Activated CD8-positive, alpha-beta memory T cell treated with anti-CD3 and anti-CD28 coated beads, Interleukin-2, amount 50 U/mL, for 4 hours (primary cell): ENCODE data around the gene ANKRD33B.
"Not testable (repeated sequence)": the region's sequence is repeated elsewhere in the genome, so short reads cannot be mapped to it uniquely, and the experiment has no call there.

Experiments used
- DNase-seq: peaks from one replicate; pipeline ENCODE4 v3.0.0-alpha.2; 2020

ANKRD33B gene

GRCh38 chr5:10538103-10538788 is 25.6 kb upstream of the ANKRD33B start:
- DNase-seq, result no peak

DNA sequence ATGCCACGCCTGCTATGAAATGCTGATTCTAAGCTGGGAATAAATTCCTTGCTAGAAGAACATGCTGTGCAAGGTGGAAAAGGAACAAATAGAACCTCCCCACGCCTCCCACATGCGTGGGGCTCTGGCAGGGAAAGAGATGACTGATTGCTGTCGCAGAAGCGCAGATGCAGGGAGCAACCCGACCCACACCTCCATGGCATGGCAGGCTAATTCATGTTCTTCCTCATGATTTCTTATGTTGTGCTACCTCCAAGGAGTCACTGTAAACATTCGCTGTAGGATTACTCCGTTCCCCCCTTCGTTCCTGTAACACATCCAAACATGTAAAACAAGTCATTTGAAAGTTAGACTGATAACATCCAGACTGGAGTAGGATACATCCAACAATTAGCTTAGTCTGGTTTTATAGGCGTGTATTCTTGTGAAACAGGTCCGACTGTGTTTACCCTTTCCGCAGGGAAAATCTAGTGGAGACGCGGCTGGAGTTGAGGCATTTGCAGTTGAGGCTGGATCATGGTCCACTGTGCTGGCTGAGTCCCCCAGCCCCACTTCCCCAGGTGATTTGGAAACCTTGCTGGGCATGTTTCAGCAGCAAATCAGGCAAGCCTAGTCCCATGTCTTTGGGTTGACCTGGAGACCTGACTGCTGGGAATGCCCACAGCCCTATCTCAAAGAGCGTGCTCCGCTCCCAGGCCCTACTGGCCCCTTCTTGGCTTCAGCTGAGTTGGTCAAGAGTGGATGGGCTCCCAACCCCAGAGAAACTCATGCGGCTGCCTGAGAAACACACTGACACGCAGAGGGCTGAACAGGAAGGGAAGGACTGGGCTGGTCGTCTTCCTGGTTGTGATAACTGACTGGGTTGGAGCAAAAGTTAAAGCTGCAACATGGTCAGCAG is 24.8 kb upstream of the ANKRD33B start:
- no peak for DNase-seq

DNA sequence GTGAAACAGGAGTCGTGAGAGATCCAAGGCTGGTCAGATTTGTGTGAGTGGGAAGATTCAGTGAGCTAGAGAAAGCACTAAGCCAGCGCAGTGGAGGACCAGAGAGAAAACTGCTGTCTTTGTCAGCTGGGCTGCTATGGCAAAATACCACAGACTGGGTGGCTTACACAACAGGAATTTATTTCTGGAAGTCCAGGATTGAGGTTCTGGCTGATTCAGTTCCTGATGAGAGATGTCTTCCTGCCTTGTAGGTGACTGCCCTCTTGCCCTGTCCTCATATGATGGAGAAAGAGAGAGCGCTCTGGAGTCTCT is 24.2 kb upstream of the ANKRD33B start:
- no peak for DNase-seq

- DNase-seq, result no peak
Observed at GRCh38 chr5:10540036-10540544, 23.8 kb upstream of the ANKRD33B start.

DNA sequence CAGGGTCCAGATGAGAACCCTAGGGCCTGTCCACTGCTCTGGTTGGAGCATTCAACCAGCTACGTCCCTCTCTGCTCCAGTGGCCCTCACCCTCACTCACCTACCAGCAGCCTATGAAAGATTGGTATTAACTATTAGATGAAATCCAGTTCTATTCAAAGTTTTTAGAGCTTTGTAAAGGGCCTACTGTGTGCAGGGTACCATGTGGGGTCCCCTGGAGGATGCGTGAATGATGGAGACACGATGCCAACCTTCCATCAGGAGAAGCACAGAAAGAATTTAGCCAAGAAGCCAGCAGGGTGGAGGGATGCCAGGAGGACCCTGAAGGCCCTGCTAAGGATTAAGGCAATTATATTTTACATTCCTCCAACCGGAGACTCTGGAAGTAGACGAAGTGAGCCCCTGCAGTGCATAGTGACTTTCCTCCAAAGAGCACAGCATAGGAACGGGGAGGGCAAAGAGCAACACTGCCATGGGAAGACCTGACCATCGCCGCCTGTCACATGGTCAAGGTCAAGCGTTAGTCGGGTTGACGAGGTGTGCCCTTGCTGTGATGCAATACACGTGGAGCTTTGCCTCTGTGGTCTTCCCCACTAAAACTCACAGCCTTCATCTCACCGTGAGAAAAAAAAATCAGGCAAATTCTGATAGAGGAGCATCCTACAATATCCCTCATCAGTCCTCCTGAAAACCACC is 22.8 kb upstream of the ANKRD33B start:
- DNase-seq, result no peak

DNA sequence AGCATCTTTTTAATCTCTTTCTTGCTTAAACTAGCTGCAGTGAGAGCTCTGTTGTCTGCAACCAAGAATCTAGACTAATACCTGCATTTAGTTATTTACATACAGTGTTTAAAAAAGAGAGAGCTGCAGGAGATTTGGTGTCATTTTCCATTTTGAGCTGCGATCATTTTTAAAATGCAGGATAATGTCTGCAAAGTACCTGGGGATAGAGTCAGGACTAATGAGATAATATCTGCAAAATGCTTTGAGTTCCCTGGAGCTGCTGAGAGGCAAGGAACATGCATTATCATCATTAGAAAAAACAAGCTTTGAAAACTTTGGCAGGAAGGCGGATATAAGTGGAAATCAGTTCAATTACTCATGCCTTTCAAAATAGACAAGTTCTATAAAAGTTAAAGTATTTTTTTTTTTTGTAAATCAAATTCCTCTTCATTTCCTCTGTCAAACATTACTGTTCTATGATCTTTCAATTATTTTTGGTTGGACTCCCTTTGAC is 21.8 kb upstream of the ANKRD33B start:
- no peak for DNase-seq

DNA sequence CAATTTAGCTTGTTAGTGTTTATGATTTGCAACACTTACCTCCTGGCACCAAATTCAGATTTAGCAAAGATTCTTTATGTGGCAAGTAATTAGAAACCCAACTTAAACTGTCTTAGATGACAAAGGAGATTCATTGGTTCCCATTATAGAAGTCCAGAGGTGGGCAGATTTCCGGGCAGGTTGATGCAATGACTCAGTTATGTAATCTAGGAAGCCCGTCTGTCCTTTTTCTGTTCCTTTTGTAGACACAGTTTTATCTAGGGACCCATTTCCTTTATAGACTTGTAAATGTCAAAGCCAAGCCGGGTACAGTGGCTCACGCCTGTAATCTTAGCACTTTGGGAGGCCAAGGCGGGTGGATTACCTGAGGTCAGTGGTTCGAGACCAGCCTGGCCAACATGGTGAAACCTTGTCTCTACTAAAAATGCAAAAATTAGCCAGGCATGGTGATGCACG is 20.3 kb upstream of the ANKRD33B start:
- no peak for DNase-seq

GRCh38 chr5:10545084-10545483 is 18.8 kb upstream of the ANKRD33B start:
- no peak for DNase-seq

- no peak for DNase-seq
Observed at GRCh38 chr5:10546186-10546585, 17.7 kb upstream of the ANKRD33B start.

DNA sequence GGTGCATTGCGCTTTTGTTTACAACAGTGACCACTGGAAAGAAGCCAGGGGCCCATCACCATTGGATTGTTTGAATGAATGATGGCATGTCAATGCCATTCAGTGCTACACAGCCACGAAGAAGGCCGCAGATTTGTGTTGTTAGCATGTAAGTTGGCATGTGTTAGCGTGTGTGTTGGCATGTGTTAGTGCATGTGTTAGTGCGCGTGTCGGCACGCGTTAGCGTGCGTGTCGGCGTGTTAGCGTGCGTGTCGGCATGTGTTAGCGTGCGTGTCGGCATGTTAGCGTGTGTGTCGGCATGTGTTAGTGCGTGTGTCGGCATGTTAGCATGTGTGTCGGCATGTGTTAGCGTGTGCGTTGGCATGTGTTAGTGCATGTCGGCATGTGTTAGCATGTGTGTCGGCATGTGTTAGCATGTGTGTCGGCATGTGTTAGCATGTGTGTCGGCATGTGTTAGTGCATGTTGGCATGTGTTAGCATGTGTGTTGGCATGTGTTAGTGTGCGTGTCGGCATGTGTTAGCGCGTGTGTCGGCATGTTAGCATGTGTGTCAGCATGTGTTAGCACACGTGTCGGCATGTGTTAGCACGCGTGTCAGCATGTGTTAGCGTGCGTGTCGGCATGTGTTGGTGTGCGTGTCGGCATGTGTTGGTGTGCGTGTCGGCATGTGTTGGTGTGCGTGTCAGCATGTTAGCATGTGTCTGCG is 15.3 kb upstream of the ANKRD33B start:
- no peak for DNase-seq

DNA sequence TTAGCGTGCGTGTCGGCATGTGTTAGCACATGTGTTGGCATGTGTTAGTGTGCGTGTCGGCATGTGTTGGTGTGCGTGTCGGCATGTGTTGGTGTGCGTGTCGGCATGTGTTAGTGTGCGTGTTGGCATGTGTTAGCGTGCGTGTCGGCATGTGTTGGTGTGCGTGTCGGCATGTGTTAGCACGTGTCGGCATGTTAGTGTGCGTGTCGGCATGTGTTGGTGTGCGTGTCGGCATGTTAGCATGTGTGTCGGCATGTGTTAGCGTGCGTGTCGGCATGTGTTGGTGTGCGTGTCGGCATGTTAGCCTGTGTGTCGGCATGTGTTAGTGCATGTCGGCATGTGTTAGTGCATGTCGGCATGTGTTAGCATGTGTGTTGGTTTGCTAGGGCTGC is 14.8 kb upstream of the ANKRD33B start:
- not testable (repeated sequence) for DNase-seq

DNA sequence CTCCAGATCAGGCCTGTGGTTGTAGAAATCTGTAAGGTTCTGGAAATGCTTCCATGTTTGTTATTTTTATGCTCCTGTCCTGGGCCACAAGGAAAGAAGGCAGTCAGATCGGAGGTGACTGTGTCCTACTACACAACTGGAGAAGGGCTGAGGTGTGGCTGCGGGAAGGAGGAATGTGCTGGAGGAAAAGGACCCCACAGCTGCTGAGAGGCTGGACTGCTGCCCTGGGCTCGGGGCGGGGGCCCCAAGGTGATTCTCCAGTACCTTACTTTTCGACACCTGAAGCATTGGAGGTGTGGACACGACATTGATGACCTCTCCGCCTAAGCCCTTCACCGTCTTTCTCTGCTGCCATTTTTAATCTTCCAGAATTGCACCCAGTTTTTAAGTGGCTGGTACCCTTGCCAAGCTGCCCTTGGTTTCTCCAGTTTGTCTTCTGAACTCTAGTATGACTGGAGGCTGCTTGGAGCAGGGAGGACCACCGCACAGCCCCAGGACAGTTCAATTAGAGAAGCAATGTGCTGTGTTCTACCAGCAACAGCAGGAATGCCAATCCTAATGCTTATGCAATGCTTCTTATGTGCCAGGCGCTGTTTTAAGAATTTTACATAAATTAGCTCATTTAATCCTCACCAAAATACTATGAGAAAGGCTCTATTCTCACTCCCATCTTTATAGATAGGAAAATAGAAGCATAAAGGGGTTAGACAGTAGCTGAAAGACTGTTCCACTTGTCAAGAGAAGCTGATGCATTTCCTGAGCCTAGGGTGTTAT is 13.5 kb upstream of the ANKRD33B start:
- DNase-seq, result no peak

- no peak for DNase-seq
Observed at GRCh38 chr5:10551782-10552138, 12.1 kb upstream of the ANKRD33B start.

DNA sequence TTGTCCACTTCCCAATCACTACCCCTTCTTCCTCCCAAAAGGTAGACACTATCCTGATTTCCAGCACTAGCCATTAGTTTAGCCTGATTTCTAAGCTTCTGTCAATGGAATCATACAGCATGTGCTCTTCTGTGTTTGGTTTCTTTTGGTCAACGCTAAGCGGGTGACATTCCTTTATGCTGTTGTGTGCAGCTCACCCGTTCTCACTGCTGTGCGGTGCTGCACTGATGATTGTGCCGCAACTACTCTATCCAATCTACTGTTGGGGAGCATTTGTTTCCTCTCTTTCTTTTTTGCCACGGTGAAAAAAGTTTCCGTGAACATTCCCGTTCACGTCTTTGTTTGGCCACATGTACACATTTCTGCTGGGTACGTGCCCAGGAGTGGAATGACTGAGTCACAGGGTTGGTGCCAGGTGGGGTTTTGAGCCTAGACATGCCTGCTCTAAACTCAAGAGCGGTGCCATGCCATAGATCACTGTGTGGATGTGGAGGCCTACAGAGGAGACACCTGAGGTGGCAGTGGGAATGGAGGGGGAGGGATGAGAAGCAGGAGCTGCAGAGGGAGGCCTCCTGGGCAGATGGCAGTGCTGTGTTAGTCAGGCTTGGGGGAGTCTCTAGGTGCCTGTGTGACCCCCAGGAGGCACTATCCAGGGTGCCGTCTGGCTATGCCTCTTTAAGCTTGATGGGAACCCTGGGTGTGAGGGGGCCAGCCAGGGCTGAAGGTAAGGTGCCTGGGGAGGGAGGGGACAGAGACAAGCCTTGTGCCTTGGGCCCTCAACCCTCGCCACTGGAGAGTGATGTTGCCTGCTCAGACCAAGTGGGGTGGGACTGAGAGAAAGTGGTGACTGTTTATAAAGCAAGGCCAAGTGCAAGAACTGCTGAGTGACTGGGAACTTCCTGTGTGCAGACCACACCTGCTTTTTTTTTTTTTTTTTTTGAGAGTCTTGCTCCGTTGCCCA is 11.4 kb upstream of the ANKRD33B start:
- DNase-seq, result no peak

GRCh38 chr5:10553476-10553875 is 10.4 kb upstream of the ANKRD33B start:
- DNase-seq, result no peak

DNA sequence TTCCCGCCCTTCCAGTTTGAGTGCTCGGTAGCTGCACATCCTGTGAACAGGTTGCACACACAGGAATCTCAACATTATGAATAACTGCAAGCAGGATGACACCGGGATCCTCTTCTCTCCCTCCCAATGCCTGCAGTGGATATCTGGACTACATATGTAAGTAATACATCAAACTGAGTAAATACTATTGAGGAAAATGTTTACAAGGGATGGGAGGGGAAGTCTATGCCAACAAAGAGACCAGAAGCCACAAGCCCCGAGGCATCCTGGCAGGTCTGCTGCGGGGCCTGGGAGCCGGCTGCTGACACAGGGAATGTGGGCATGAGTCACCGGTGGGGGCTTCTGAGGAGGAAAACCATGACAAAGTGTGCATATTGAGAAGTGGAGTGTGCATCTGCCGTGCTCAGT is 8.6 kb upstream of the ANKRD33B start:
- DNase-seq, result no peak

GRCh38 chr5:10556289-10556807 is 7.5 kb upstream of the ANKRD33B start:
- no peak for DNase-seq

DNA sequence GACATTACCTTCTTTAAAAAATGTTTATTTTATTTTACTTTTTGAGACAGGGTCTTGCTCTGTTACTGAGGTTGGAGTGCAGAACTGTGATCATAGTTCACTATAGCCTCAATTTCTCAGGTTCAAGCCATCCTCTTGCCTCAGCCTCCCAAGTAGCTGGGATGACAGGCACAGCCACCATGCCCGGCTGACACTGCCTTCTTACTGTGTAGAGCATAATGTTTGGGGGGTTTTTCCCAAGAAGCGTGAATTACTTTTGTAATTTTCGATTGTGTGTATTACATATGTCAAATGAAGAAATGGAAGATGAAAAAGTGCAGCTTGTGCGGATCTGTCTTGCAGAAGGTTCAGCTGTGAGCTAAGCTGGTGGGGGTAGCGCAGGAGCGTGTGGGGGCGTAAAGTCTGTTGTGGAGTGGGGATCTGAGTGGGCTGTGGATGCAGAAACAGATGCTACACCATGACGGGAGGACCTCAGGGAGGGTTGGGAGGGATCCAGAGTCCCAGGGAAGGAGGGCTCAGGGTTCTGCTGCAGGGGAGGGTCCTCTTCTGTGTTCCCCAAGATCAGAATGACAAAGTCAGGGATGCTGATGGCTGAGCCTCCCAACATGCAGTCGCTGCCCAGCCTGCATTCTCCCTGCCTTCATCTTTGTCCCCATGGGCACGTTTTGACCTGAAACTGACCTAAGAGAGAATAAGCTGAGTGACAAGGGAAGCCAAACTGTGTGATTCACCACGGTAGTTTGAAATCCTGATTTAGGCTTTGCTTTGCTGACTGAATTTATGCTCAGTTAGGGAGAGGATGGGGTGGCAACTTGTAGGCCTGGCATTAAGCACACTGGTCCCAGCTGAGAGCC is 6.8 kb upstream of the ANKRD33B start:
- DNase-seq, result no peak

DNA sequence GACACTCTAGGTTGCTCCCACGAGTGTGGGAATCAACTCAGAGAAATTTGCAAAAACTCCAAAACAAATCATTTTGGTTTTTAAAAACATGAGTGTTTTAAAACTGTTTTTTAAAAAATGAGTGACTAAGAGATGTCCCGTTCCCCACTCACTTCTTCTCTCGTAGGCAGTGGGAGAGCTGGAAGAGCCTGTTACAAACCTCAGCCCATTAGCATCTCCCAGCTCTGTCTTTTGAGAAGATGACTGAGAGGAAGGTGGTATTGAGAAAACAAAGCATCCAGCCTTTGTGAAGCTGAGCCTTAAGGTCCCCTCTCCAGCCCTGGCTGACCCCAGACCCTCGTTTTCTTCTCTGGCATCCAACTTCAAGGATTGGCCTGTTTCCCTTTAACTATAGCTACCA is 4.7 kb upstream of the ANKRD33B start:
- no peak for DNase-seq

DNA sequence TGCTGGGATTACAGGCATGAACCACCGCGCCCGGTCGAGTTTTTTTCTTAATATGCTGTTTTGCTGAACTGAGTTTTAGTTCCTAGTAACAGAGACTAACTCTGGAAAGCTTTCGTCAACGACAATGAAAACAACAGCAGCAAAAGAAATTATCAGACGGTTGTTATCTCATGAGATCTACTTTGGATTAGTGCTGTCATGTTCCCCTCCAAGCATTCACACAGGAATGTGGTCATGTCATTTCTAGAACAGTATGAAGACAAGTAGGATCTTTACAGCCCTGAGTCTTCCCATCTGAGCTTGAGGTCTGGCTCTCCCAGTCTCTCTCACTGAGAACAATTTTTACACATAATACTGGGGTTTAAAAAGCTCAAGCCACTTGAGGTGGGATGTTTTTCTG is 4.0 kb upstream of the ANKRD33B start:
- DNase-seq, result no peak
